Prostate gland (tissue), 2 donors: ENCODE results near the gene SGK1. TPM values are rescaled to one million over a fixed set of nuclear protein-coding genes. Genes with fewer than 3 reads are reported as not detected.

ENCODE experiments used
- DNase-seq: peaks from one replicate; pipeline ENCODE4 v3.0.0-alpha.2; 2019; ENCODE audit warnings: low spot score
- H3K27ac ChIP-seq, 2 donors: fragments of 200-600 bp; sonication (generic); 2 replicates each; pipeline ENCODE4 v1.5.1; 2017 to 2019
- H3K27me3 ChIP-seq: fragments of 200-600 bp; sonication (generic); replicated peaks from 2 replicates; pipeline ENCODE4 v1.5.1; 2019; ENCODE audit not compliant: insufficient read depth
- H3K36me3 ChIP-seq, 2 donors: fragments of 200-600 bp; sonication (generic); 1 replicate in 1 of 2; 2 replicates in 1 of 2; pipeline versions ENCODE4 v1.5.1 to v1.8.1; 2017 to 2019
- H3K4me1 ChIP-seq: fragments of 200-600 bp; sonication (generic); replicated peaks from 2 replicates; pipeline ENCODE4 v1.5.1; 2019
- H3K4me3 ChIP-seq, 2 donors: fragments of 200-600 bp; sonication (generic); 2 replicates each; pipeline ENCODE4 v1.5.1; 2017 to 2019
- H3K9me3 ChIP-seq: fragments of 200-600 bp; sonication (generic); 2 replicates; pipeline ENCODE4 v1.5.1; 2017
- CTCF ChIP-seq, 4 experiments: fragments of 200-600 bp in 2 of 4; fragments of 450-650 bp in 2 of 4; sonication (generic) in 2 of 4; IDR thresholded peaks; 1 replicate in 3 of 4; 2 replicates in 1 of 4; pipeline ENCODE4 v1.5.1; 2016 to 2019; ENCODE audit warnings: antibody characterized with exemption in 4 of 4, mild to moderate bottlenecking in 2 of 4, moderate library complexity in 2 of 4
- POLR2A ChIP-seq: fragments of 450-650 bp; IDR thresholded peaks from one replicate; pipeline ENCODE4 v1.6.1; 2016; ENCODE audit warnings: antibody characterized with exemption, mild to moderate bottlenecking
- POLR2AphosphoS5 ChIP-seq: sonication (generic); formaldehyde crosslinking; IDR thresholded peaks from one replicate; pipeline ENCODE4 v1.6.1; 2017; ENCODE audit warnings: antibody characterized with exemption
- WGBS: methylation state at CpG from one replicate; pipeline ENCODE4 v1.1.5; 2018; 5-methylcytosine and 5-hydroxymethylcytosine counted together
- intact Hi-C: fragments of 100-400 bp; cut with DNase I; formaldehyde crosslinking; loops from one replicate; pipeline ENCODE4 v1.14.2; 2022
- total RNA-seq, 2 donors: library from RNA; depleted of rRNA; stranded (reverse); fragments of >200 nt; gene quantifications; one replicate each; pipeline ENCODE4 v1.1.0, GENCODE V29; 2016

SGK1 gene
- total RNA-seq, 2 donors from 2014 or later, result 243 to 260 TPM

- 85% methylated on average over 8 of the region's 8 CpGs for WGBS
- no peak for DNase-seq
- TF ChIP-seq CTCF (IDR thresholded peaks at IDR 0.05) (no peak), POLR2AphosphoS5 (no peak), POLR2A (no peak)
- Histone ChIP-seq H3K36me3 (no peaks in the 10 kb centered on the region), H3K4me3 (no peak overlapping the region), H3K9me3 (no peaks in the 10 kb centered on the region), H3K27me3 (no peaks in the 10 kb centered on the region), H3K27ac (no peak overlapping the region), H3K4me1 (peaks cover 7% of the 10 kb centered on the region)
- intact Hi-C loops, result no loop called here
Observed at GRCh38 chr6:134164300-134164699, 153.6 kb downstream of the SGK1 start.

- Histone ChIP-seq H3K36me3 (no peaks in the 10 kb centered on the region), H3K4me3 (no peak overlapping the region), H3K27ac (no peak overlapping the region), H3K9me3 (no peaks in the 10 kb centered on the region), H3K4me1 (peaks cover 7% of the 10 kb centered on the region), H3K27me3 (no peaks in the 10 kb centered on the region)
- WGBS, result 56% methylated on average over 3 of the region's 3 CpGs
- TF ChIP-seq CTCF (IDR thresholded peaks at IDR 0.05) (no peak), POLR2A (no peak), POLR2AphosphoS5 (no peak)
- intact Hi-C loops, result no loop called here
- no peak for DNase-seq
Observed at GRCh38 chr6:134162932-134163331, 155.0 kb downstream of the SGK1 start.

GRCh38 chr6:134161041-134161440, 156.9 kb downstream of the SGK1 start:
- Histone ChIP-seq H3K36me3 (no peaks in the 10 kb centered on the region), H3K27me3 (no peaks in the 10 kb centered on the region), H3K9me3 (no peaks in the 10 kb centered on the region), H3K27ac (no peak overlapping the region), H3K4me3 (no peak overlapping the region), H3K4me1 (peaks cover under 1% of the 10 kb centered on the region)
- intact Hi-C loops, result no loop called here
- WGBS, result 21% methylated on average over 1 of the region's 1 CpG
- DNase-seq, result no peak
- TF ChIP-seq POLR2AphosphoS5, result no peak

- 66% methylated on average over 8 of the region's 8 CpGs for WGBS
- H3K36me3 ChIP-seq, result no peaks in the 10 kb centered on the region
- intact Hi-C loops, result no loop called here
- TF ChIP-seq POLR2A (no peak), CTCF (IDR thresholded peaks at IDR 0.05) (no peak), POLR2AphosphoS5 (no peak)
- no peaks in the 10 kb centered on the region for H3K27me3 ChIP-seq
- no peaks in the 10 kb centered on the region for H3K4me1 ChIP-seq
- no peaks in the 10 kb centered on the region for H3K9me3 ChIP-seq
- no peak for DNase-seq
- H3K27ac ChIP-seq, result no peak overlapping the region
- no peak overlapping the region for H3K4me3 ChIP-seq
Observed at GRCh38 chr6:134152767-134153485, 165.0 kb downstream of the SGK1 start.

GRCh38 chr6:134148566-134148965, 169.3 kb downstream of the SGK1 start:
- 77% methylated on average over 2 of the region's 2 CpGs for WGBS
- H3K4me1 ChIP-seq, result no peaks in the 10 kb centered on the region
- H3K36me3 ChIP-seq, result no peaks in the 10 kb centered on the region
- H3K27ac ChIP-seq, result no peak overlapping the region
- TF ChIP-seq CTCF (IDR thresholded peaks at IDR 0.05) (no peak), POLR2A (no peak), POLR2AphosphoS5 (no peak)
- DNase-seq, result no peak
- H3K4me3 ChIP-seq, result no peak overlapping the region
- no peaks in the 10 kb centered on the region for H3K9me3 ChIP-seq
- no peaks in the 10 kb centered on the region for H3K27me3 ChIP-seq
- intact Hi-C loops, result no loop called here
